Measurements from ENCODE around the gene PHF5A.
"Not testable (repeated sequence)": the region's sequence is repeated elsewhere in the genome, so short reads cannot be mapped to it uniquely, and the experiment has no call there.

PHF5A gene

DNA sequence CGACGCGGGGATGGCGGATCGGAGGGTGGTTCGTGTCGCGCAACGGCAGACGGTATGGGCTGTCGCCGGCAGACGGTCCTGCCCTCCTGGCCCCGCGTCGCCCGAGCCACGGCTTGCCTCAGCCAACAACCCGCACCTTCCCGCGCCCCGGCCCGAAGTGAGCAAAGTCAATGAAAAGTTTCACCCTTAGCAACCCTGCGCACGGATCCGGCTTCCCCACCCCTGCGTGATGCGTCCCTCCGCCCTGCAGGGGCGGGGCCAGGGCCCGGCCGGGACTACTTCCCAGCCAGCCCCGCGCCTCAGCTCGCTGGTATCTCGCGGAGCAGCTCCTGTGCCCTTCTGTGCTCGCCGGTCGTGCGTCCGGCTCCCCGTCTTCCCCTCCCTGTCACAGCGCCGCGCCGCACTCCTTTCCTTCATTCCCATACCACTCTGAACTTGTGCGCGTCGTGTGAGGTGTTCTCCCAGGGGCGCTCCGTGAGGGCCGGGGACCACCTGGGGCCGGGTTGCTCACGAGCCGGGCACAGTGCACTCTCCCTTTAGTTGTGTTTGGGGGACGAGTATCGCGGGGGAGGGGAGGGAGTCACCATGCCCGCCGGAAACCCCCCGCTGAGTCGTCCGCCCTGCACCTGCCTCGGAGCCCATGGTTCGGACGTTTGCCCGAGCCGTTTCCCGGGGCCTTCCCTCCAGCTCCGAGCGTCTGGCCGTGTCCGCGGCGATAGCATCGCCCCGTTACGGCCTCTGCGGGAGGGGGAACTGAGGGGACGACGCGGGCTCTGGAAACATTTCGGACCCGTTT is 21.7 kb downstream of the PHF5A start, which contains the start of gene TOB2:
TSS of gene TOB2 (minus strand) at position 163 of the 796 bp plus-strand sequence. CDS start 9,456 bp downstream, outside the sequence.
- DNase-seq: peak; percentile 92

GRCh38 chr22:41446057-41446501 is 22.4 kb downstream of the PHF5A start:
- DNase-seq: peak; percentile 22

DNA sequence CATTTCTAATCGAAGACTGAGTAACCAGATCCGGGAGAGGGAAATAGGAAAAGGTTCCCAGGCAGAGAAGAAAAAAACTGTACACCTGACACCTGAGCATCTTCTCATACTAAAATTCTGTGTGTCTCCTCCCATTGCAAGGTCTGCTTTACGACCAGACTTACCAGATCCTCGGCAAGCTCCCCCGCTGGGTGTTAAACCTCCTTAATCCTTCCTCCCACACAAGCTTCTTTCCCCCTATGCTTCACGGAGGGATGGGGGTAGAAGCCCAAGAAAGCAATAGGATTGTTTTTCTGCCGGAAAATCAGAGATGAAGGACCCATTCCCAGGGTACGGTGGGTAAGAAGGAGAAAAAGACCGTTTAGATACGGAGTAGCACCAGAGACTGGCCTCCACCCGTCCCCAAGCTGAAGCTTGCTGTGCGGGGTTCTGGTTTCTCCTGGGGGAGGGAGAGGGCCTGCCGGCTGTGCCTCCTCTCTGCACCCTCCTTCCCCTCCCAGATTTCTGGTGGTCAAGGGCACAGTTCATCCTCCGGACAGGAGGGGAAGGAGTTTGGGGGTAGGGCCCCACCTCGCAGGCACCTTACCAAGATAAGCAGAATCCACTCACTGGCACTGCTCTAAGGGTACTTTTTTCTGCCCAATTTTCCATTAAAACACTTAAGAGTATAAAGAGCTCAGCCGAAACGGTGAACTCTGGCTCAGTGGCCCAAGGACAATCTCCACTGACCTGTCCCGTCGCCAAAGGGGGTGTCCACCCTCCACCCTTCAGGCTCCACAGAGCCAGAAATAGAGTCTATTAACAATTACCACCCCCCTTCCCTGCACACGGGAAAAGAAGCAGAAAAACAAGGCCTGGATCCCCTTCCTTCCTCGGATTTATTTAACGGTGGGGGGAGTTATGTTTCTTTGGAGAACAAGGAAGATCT is 23.1 kb downstream of the PHF5A start:
- DNase-seq: peak; percentile 14

GRCh38 chr22:41444360-41445128 is 23.9 kb downstream of the PHF5A start:
- peak; percentile 95 for DNase-seq

GRCh38 chr22:41442240-41442792 is 26.2 kb downstream of the PHF5A start:
- DNase-seq: no peak

DNA sequence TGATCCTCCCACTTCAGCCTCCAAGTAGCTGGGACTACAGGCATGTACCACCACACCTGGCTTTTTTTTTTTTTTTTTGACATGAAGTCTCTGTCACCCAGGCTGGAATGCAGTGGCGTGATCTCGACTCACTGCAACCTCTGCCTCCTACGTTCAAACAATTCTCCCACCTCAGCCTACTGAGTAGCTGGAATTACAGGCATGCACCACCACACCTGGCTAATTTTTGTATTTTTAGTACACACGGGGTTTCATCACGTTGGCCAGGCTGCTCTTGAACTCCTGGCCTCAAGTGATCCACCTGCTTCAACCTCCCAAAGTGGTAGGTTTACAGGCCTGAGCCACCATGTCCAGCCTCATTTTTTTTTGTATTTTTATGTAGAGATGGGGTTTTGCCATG is 28.0 kb downstream of the PHF5A start:
- DNase-seq: not testable (repeated sequence)

DNA sequence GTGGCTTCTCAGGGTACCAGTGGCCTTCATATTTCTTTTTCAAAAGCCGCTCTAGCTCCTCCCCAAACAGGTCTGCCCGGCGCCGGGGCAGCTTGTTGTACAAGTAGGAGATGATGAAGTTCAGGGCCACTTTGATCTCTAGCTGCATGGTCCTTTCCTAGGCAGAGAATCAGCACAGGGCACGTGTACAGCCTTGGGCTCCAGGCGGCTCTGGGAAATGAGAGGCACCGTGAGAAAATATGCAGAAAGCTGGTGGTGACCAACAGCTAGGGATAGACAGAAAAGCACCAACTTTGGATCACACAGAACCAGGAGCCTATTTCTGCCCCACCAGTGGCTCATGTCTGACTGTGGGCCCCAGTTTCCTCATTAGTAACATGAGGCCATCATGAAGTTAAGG is 31.3 kb downstream of the PHF5A start:
- no peak for DNase-seq

- no peak for DNase-seq
Measured at GRCh38 chr22:41436322-41437113, 32.0 kb downstream of the PHF5A start.

GRCh38 chr22:41435560-41435959 is 32.9 kb downstream of the PHF5A start:
- no peak for DNase-seq

DNA sequence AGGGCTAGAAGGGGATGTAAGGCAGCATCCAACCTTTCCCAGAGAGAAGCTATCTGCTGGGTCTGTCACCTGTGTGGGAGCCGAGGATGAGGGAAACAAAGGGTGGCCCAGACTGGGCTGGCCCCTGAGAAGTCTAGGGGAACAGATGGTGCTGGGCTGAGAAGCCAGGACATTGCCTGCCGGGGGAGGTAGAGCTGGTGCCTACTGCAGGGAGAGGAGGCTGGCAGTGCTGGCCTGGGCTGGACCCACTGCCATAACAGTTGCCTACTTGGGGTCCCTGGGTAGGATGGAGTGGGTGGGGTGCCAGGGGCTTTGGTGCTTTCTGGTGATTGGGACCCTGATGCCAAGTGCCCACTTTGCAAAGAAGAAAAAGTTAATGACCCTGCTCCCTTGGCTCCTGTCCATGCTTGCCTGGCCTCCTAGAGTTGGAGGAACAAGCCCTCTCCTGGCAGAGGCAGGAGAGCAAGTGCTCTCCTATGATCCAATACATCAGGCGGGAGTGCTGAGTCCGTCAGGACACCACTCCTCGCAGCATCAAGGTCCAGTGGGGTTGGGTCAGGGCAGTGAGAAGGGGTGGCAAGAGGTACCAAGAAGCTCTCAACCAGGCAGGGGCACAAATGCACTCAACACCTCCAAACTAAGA is 34.0 kb downstream of the PHF5A start:
- not testable (repeated sequence) for DNase-seq

DNA sequence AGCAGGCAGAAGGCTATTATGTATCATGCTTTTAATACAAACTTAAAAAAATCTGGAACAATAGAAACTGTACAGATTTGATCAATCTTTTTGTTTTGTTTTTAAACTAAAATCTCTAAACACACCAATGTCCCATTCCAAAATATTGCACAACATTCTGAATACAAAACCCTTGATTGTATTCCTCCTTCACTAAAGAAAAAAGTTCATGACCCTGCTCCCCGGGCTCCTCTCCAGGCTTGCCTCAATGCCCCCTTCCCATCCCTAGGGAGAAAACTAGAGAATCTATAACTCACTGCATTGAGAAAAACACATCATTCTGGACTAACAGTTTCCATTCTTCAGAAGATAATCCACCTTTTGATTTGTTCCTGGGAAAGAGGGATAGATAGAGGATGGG is 35.0 kb downstream of the PHF5A start:
- not testable (repeated sequence) for DNase-seq

- DNase-seq: no peak
Measured at GRCh38 chr22:41431656-41432055, 36.8 kb downstream of the PHF5A start.

- DNase-seq: no peak
Measured at GRCh38 chr22:41429951-41430332, 38.5 kb downstream of the PHF5A start.

DNA sequence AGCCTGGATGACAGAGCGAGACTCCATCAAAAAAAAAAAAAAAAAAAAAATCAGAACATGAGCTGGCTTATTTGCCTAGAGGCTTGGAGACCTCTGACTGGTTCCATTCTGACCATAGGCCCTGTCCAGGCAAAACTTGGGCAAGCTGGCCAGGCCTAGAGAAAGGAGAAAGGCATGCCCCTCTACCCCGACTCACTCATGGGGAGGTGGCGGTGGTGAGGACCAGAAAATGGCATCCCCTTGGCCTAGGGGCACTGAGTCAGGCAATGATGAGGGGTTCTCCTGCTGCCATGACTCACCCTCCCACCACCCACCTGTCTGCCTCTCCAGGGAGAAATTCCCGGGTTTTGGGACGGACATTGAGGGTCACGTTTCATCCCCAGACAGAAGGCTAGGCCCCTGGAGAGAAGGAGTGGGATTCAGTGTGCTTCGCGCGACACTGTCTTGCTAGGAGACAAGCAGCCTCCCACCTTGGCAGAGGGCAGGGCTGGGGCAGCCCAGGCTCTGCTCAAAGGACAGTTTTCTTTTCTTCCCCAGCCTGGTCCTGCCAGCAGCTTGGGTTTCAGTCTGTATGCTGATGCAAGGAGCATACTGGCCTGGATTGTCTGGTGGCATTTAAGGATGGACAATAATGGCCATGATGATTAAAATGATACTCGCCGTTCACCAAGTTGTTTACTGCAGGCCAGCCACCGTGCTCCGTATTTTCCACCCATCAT is 39.1 kb downstream of the PHF5A start:
- DNase-seq: no peak

- DNase-seq: no peak
Measured at GRCh38 chr22:41425660-41426365, 42.7 kb downstream of the PHF5A start.

DNA sequence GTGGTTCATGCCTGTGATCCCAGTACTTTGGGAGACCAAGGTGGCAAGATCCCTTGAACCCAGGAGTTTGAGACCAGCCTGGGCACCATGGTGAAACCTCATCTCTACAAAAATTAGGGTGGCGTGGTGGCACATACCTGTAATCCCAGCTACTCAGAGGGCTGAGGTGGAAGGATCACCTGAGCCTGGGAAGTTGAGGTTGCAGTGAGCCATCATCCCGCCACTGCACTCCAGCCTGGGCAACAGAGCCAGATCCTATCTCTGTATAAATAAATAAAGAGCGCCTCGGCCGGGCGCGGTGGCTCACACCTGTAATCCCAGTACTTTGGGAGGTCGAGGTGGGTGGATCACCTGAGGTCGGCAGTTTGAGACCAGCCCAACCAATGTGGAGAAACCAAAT is 49.8 kb downstream of the PHF5A start:
- no peak for DNase-seq

- no peak for DNase-seq
Measured at GRCh38 chr22:41417622-41418390, 50.7 kb downstream of the PHF5A start.

GRCh38 chr22:41415554-41415953 is 52.9 kb downstream of the PHF5A start:
- no peak for DNase-seq

Measured in inflammatory macrophage treated with lipopolysaccharide for 4 hours (primary cell).